DND-41 (cell line): Measurements from ENCODE around the gene RASGRP3.
A peak's percentile ranks its signal among the peaks of the same experiment; 100 is the strongest.

Source experiments
- ATAC-seq: fragments of 200-7000 bp; cut with Tn5 transposase; 3 replicates; pipeline ENCODE4 v1.9.1; 2021; ENCODE audit warnings: low read depth; ENCODE audit not compliant: insufficient read depth
- DNase-seq: peaks from one replicate; pipeline ENCODE4 v3.0.0-alpha.2; 2020
- H2AFZ ChIP-seq: 2 replicates; pipeline ENCODE4 v1.6.0; 2012; ENCODE audit warnings: low read depth, low read length
- H3K27ac ChIP-seq: 2 replicates; pipeline ENCODE4 v1.5.1; 2012; ENCODE audit warnings: low read length, inconsistent platforms
- H3K27me3 ChIP-seq: fragments of 200-600 bp; sonication (generic); 2 replicates; pipeline ENCODE4 v1.6.0; 2012; ENCODE audit warnings: low read length, mild to moderate bottlenecking, inconsistent platforms; ENCODE audit not compliant: insufficient read depth, poor library complexity
- H3K36me3 ChIP-seq: 2 replicates; pipeline ENCODE4 v1.5.1; 2012; ENCODE audit warnings: low read length, inconsistent platforms; ENCODE audit not compliant: insufficient read depth
- H3K4me1 ChIP-seq: 2 replicates; pipeline ENCODE4 v1.5.1; 2012; ENCODE audit warnings: mild to moderate bottlenecking, low read length; ENCODE audit not compliant: insufficient read depth
- H3K4me2 ChIP-seq: 2 replicates; pipeline ENCODE4 v1.6.0; 2012; ENCODE audit warnings: mild to moderate bottlenecking, moderate library complexity, low read length, inconsistent platforms; ENCODE audit not compliant: insufficient read depth
- H3K4me3 ChIP-seq, 2 experiments: fragments of 200-600 bp in 1 of 2; shearing (Covaris generic) in 1 of 2; 2 replicates each; pipeline ENCODE4 v1.5.1; 2012 to 2016; ENCODE audit warnings: inconsistent platforms in 2 of 2, low read length in 2 of 2, mild to moderate bottlenecking in 2 of 2, low read depth in 1 of 2, moderate library complexity in 1 of 2
- H3K79me2 ChIP-seq: 2 replicates; pipeline ENCODE4 v1.6.0; 2012; ENCODE audit warnings: low read length, inconsistent platforms; ENCODE audit not compliant: insufficient read depth
- H3K9ac ChIP-seq: 2 replicates; pipeline ENCODE4 v1.6.0; 2012; ENCODE audit warnings: low read depth, mild to moderate bottlenecking, inconsistent platforms, low read length, moderate library complexity
- H3K9me3 ChIP-seq: 2 replicates; pipeline ENCODE4 v1.5.1; 2012; ENCODE audit warnings: low read length, moderate library complexity, mild to moderate bottlenecking, inconsistent platforms; ENCODE audit not compliant: insufficient read depth, severe bottlenecking
- H4K20me1 ChIP-seq: 2 replicates; pipeline ENCODE4 v1.6.0; 2012; ENCODE audit warnings: low read length; ENCODE audit not compliant: insufficient read depth
- EZH2 ChIP-seq: IDR thresholded peaks from 3 replicates; pipeline ENCODE4 v1.6.1; 2012; ENCODE audit warnings: borderline replicate concordance, low read depth, mild to moderate bottlenecking, moderate library complexity, low read length, inconsistent platforms; ENCODE audit not compliant: severe bottlenecking
- TF ChIP-seq, protein P1 (sequence below): IDR thresholded peaks from 2 replicates; pipeline ENCODE4 v1.5.1; 2012; ENCODE audit warnings: borderline replicate concordance, low read length, moderate library complexity, mild to moderate bottlenecking; ENCODE audit not compliant: poor library complexity, severe bottlenecking; ENCODE audit errors: extremely low read depth

RASGRP3 gene

DNA sequence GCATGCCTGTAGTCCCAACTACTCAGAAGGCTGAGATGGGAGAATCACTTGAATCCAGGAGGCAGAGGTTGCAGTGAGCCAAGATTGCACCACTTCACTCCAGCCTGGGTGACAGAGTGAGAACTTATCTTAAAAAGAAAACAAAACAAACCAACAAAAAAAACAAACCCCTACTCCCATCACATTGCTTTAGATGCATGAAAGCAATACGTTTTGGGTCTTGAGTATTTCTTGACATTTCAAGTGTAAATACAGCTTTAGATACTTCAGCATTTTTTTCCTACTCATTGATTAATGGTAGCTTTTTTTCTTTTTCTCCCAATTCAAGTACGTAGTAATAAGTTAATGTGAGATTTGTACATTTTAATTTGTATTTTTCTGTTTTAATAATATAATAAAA lies 20.3 kb downstream of the RASGRP3 start:
- Histone ChIP-seq H3K27ac (no peak overlapping the region), H3K4me3 (no peak overlapping the region), H3K9ac (no peak overlapping the region), H3K4me1 (peaks cover 8% of the 10 kb centered on the region; the same call in 1 of the 2 replicates), H3K27me3 (no peaks in the 10 kb centered on the region), H4K20me1 (no peaks in the 10 kb centered on the region), H3K36me3 (no peaks in the 10 kb centered on the region), H3K9me3 (no peaks in the 10 kb centered on the region), H2AFZ (no peak overlapping the region), H3K4me2 (no peak overlapping the region), H3K79me2 (no peaks in the 10 kb centered on the region)
- ATAC-seq (no peak), DNase-seq (no peak)
- TF ChIP-seq, protein P1, sequence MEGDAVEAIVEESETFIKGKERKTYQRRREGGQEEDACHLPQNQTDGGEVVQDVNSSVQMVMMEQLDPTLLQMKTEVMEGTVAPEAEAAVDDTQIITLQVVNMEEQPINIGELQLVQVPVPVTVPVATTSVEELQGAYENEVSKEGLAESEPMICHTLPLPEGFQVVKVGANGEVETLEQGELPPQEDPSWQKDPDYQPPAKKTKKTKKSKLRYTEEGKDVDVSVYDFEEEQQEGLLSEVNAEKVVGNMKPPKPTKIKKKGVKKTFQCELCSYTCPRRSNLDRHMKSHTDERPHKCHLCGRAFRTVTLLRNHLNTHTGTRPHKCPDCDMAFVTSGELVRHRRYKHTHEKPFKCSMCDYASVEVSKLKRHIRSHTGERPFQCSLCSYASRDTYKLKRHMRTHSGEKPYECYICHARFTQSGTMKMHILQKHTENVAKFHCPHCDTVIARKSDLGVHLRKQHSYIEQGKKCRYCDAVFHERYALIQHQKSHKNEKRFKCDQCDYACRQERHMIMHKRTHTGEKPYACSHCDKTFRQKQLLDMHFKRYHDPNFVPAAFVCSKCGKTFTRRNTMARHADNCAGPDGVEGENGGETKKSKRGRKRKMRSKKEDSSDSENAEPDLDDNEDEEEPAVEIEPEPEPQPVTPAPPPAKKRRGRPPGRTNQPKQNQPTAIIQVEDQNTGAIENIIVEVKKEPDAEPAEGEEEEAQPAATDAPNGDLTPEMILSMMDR: no peak
- no peak for TF ChIP-seq EZH2

DNA sequence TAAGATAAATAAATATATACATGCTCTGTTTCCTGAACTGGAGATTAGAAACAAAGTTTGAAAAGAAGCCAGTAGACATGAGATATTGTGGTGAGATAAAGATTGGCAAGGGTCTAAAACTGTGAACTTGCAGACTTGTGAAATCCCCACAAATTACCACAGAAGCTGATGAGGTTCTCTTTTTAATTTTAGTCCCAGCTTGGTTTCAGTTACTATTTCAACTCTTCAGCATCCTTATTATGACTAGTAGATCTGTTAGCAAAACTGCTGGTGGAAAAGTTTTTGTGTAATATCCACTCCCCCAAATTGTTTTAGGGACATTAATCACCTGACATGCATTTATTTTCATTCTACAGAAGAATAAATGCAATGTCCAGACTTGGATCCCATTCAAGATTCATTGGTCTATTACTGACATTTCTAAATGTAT lies 20.8 kb downstream of the RASGRP3 start:
- H3K27ac ChIP-seq: no peak overlapping the region
- ATAC-seq (peak; percentile 40; the same call in 1 of the 3 replicates), DNase-seq (no peak)
- H3K79me2 ChIP-seq: no peaks in the 10 kb centered on the region
- peaks cover 8% of the 10 kb centered on the region; the same call in 1 of the 2 replicates for H3K4me1 ChIP-seq
- H3K4me2 ChIP-seq: no peak overlapping the region
- H3K36me3 ChIP-seq: no peaks in the 10 kb centered on the region
- H2AFZ ChIP-seq: no peak overlapping the region
- no peaks in the 10 kb centered on the region for H3K27me3 ChIP-seq
- TF ChIP-seq, protein P1: no peak
- TF ChIP-seq EZH2: no peak
- no peaks in the 10 kb centered on the region for H3K9me3 ChIP-seq
- H3K9ac ChIP-seq: no peak overlapping the region
- H4K20me1 ChIP-seq: no peaks in the 10 kb centered on the region
- H3K4me3 ChIP-seq: no peak overlapping the region

DNA sequence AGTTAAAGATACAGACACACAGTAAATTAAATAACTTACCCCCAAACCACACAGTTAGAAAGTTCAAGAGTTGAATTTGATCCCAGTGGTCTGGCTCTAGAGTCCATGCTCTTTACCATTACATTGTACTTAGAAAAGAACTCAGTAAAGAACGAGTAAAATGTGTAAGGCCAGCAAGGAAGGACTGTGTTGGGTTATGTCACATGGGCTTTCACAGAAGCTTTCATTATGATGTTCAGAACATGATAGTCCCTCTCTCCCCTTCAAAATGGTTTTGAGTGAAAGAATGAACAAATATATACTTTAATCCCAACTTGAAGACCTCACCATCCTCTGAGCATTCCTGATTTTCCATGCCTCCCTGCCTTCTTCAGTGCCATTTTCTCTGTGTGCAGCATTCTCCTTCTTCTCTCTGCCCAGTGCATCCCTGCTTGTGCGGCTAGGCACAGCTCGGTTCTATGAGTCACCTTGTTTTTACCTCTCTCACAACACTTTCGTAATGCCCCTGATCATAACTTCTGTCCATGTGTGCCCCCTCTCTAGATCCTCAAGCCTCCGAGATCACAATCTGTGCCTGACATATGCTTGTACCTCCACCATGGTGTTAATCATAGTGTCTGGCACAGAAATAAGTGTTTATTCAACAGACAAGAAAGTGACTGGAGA lies 22.0 kb downstream of the RASGRP3 start:
- Histone ChIP-seq H4K20me1 (no peaks in the 10 kb centered on the region), H3K27ac (no peak overlapping the region), H3K27me3 (no peaks in the 10 kb centered on the region), H3K9me3 (no peaks in the 10 kb centered on the region), H3K4me3 (no peak overlapping the region), H2AFZ (no peak overlapping the region), H3K9ac (no peak overlapping the region), H3K4me1 (peaks cover 8% of the 10 kb centered on the region; the same call in 1 of the 2 replicates), H3K4me2 (no peak overlapping the region), H3K79me2 (no peaks in the 10 kb centered on the region), H3K36me3 (no peaks in the 10 kb centered on the region)
- TF ChIP-seq EZH2: no peak
- TF ChIP-seq, protein P1: no peak
- DNase-seq (no peak), ATAC-seq (no peak)

DNA sequence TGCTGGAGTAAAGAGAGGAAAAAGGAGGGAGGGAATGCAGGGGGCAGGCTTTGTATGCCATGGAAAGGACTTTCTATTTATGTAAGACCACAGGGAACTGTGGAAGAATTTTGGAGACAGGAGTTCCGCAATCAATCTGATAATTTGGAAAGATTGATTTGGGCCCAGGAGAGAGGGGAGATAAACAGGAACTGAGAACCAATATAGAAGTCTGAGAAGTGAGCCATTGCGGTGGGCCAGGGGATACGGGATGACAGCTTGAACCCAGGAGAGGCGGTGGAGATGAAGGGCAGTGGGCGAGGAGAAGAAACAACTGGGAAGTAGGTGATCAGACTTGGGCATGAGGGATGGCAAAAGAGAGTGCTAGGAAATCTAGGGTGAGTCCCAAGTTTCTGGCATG lies 23.7 kb downstream of the RASGRP3 start:
- no peak for TF ChIP-seq EZH2
- TF ChIP-seq, protein P1: no peak
- H3K9ac ChIP-seq: no peak overlapping the region
- H3K9me3 ChIP-seq: no peaks in the 10 kb centered on the region
- H3K27ac ChIP-seq: no peak overlapping the region
- no peak overlapping the region for H2AFZ ChIP-seq
- ATAC-seq (no peak), DNase-seq (no peak)
- peaks cover 8% of the 10 kb centered on the region; the same call in 1 of the 2 replicates for H3K4me1 ChIP-seq
- H3K79me2 ChIP-seq: no peaks in the 10 kb centered on the region
- H3K4me3 ChIP-seq: no peak overlapping the region
- no peaks in the 10 kb centered on the region for H3K27me3 ChIP-seq
- no peaks in the 10 kb centered on the region for H3K36me3 ChIP-seq
- H3K4me2 ChIP-seq: no peak overlapping the region
- no peaks in the 10 kb centered on the region for H4K20me1 ChIP-seq
